CD4-positive, alpha-beta T cell (primary cell): Measurements from ENCODE around the gene CIZ1. TPM values are rescaled to one million over a fixed set of nuclear protein-coding genes. Genes with fewer than 3 reads are reported as not detected.
"Not testable (repeated sequence)": the region's sequence is repeated elsewhere in the genome, so short reads cannot be mapped to it uniquely, and the experiment has no call there.

ENCODE experiments used
- ATAC-seq: fragments of 200-7000 bp; cut with Tn5 transposase; one replicate; pipeline ENCODE4 v1.10.0; 2022; ENCODE audit warnings: mild to moderate bottlenecking; ENCODE audit not compliant: poor library complexity
- CTCF ChIA-PET: fragments of 350-600 bp; sonication (Branson Sonifier 250); formaldehyde crosslinking; loops from one replicate; lab custom pipeline; 2021; ENCODE audit warnings: antibody characterized with exemption, inconsistent platforms; lab: Charles Lee
- POLR2A ChIA-PET: fragments of 350-600 bp; sonication (Branson Sonifier 250); formaldehyde crosslinking; loops from one replicate; lab custom pipeline; 2021; ENCODE audit warnings: antibody characterized with exemption, inconsistent platforms; lab: Charles Lee
- DNase-seq, 14 experiments: peaks; one replicate each; pipeline ENCODE4 v3.0.0-alpha.2; 2013 to 2020; ENCODE audit warnings: mixed read lengths in 2 of 14
- H3K27ac ChIP-seq, 2 donors: one replicate each; pipeline versions ENCODE4 v1.5.1 to v1.7.0; 2013; ENCODE audit warnings: low read length in 2 of 2, low read depth in 1 of 2, mild to moderate bottlenecking in 1 of 2
- H3K27me3 ChIP-seq, 2 experiments: 1 replicate in 1 of 2; 2 replicates in 1 of 2; pipeline versions ENCODE4 v1.6.1 to v1.7.0; 2013; ENCODE audit warnings: low read length in 2 of 2, control low read depth in 1 of 2, mild to moderate bottlenecking in 1 of 2, moderate library complexity in 1 of 2; ENCODE audit not compliant: insufficient read depth in 2 of 2, control insufficient read depth in 1 of 2
- H3K36me3 ChIP-seq: one replicate; pipeline ENCODE4 v1.6.1; 2013; ENCODE audit warnings: low read length, control low read depth; ENCODE audit not compliant: insufficient read depth
- H3K4me1 ChIP-seq: one replicate; pipeline ENCODE4 v1.6.1; 2013; ENCODE audit warnings: low read length, control low read depth; ENCODE audit not compliant: insufficient read depth
- H3K4me3 ChIP-seq: one replicate; pipeline ENCODE4 v1.5.1; 2013; ENCODE audit warnings: mild to moderate bottlenecking, low read length, moderate library complexity
- H3K9me3 ChIP-seq, 2 experiments: 1 replicate in 1 of 2; 2 replicates in 1 of 2; pipeline versions ENCODE4 v1.6.1 to v1.7.0; 2013; ENCODE audit warnings: low read length in 2 of 2, mild to moderate bottlenecking in 2 of 2, control low read depth in 1 of 2, moderate library complexity in 1 of 2; ENCODE audit not compliant: control insufficient read depth in 1 of 2, insufficient read depth in 1 of 2
- H3K27ac Mint-ChIP-seq: one replicate; pipeline ENCODE4 v1.8.0; 2020; ENCODE audit warnings: mixed read lengths
- H3K27me3 Mint-ChIP-seq: one replicate; pipeline ENCODE4 v1.8.0; 2021; ENCODE audit warnings: mixed read lengths
- H3K36me3 Mint-ChIP-seq: one replicate; pipeline ENCODE4 v1.8.0; 2021; ENCODE audit warnings: low read depth, mixed read lengths
- H3K4me1 Mint-ChIP-seq: one replicate; pipeline ENCODE4 v1.8.0; 2021; ENCODE audit warnings: low read depth, mixed read lengths
- H3K4me3 Mint-ChIP-seq: one replicate; pipeline ENCODE4 v1.8.0; 2020; ENCODE audit warnings: mild to moderate bottlenecking, mixed read lengths
- H3K9me3 Mint-ChIP-seq: one replicate; pipeline ENCODE4 v1.8.0; 2020; ENCODE audit warnings: mixed read lengths
- CTCF ChIP-seq: fragments of 200-600 bp; IDR thresholded peaks from one replicate; pipeline ENCODE4 v1.8.0; 2022; ENCODE audit warnings: antibody characterized with exemption, mild to moderate bottlenecking
- intact Hi-C, 2 experiments: fragments of 100-400 bp; cut with DNase I in 1 of 2; cut with micrococcal nuclease in 1 of 2; formaldehyde crosslinking; loops; one replicate each; pipeline versions ENCODE4 v1.15.1 to v1.9.0; 2023 to 2025; cut with DNase I, micrococcal nuclease
- total RNA-seq, 174 experiments: library from RNA in 2 of 174; stranded (reverse) in 2 of 174; gene quantifications; one replicate each; pipeline ENCODE4 v1.2.3 and lab custom pipeline; 2021 to 2026

CIZ1 gene
- total RNA-seq, 2 experiments from 2014 or later = 106 to 107 TPM

- Histone ChIP-seq H3K36me3 (no peaks in the 10 kb centered on the region), H3K27ac (no peak overlapping the region), H3K27me3 (no peaks in the 10 kb centered on the region), H3K4me1 (no peaks in the 10 kb centered on the region), H3K4me3 (no peak overlapping the region), H3K9me3 (no peaks in the 10 kb centered on the region)
- Mint-ChIP-seq H3K27ac (no peak overlapping the region), H3K36me3 (no peaks in the 10 kb centered on the region), H3K4me1 (no peaks in the 10 kb centered on the region), H3K27me3 (no peaks in the 10 kb centered on the region), H3K4me3 (no peak overlapping the region), H3K9me3 (no peaks in the 10 kb centered on the region)
- ATAC-seq (no peak), DNase-seq (no peak)
- TF ChIP-seq CTCF = no peak
- ChIA-PET CTCF (no interaction called here), POLR2A (no interaction called here)
- intact Hi-C loops = no loop called here
These were observed 41.4 kb upstream of the CIZ1 start for GRCh38 chr9:128232528-128233428.

DNA sequence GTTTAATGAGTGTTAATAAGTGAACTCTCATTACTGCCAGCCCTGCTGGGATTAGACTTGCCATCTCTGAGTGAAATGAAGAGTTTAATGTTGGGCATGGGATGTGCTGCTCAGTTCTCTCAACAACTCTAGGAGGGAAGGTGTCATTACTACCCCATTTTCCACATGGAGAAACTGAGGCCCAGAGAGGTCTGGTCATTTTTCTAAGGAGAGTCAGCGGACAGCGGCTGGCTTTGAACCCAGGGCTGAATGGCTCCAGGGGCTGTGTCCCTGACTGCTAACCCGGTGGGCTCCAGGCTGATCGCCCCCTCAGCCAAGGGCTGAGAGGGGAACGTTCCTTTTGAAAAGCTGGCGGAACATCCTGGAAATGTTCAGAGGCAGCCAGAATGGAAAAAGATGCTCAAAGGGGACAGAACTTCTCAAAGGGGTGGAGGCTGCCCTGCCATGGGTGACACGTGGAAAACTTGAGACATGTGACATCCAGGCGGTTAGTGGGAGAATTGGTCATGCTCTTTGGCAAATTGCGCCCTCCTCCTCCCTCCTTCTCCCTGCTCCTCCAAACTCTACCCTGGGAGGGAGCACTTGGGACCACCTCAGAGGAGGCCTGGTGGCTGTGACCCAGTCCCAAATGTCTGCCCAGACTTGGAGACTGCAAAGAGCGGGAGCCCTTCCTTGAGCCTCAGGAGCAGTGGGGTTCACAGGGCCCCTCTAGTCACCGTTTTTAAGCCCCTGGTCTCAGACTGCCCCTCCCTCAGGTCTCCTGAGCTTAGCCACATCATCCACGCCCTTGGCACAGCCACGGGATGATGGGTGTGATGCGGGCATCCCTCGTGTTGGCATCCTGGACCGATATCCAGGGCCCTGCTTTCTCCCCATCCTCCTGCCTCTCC lies 40.5 kb upstream of the CIZ1 start:
- no peak overlapping the region for H3K4me3 ChIP-seq

GRCh38 chr9:128230897-128231296 lies 39.5 kb upstream of the CIZ1 start:
- intact Hi-C loops, H3K36me3 Mint-ChIP-seq, H3K4me1 ChIP-seq, DNase-seq, H3K27ac ChIP-seq, H3K36me3 ChIP-seq, CTCF ChIA-PET, POLR2A ChIA-PET, H3K27me3 Mint-ChIP-seq, H3K4me1 Mint-ChIP-seq, H3K9me3 ChIP-seq, H3K9me3 Mint-ChIP-seq, H3K27ac Mint-ChIP-seq, H3K4me3 Mint-ChIP-seq, H3K27me3 ChIP-seq, ATAC-seq, H3K4me3 ChIP-seq: not testable (repeated sequence)

More for the DNA sequence above, 40.5 kb upstream of the CIZ1 start:
- Mint-ChIP-seq H3K27me3 (no peaks in the 10 kb centered on the region), H3K9me3 (no peaks in the 10 kb centered on the region), H3K27ac (no peak overlapping the region), H3K4me1 (no peaks in the 10 kb centered on the region), H3K36me3 (no peaks in the 10 kb centered on the region), H3K4me3 (no peak overlapping the region)
- no peaks in the 10 kb centered on the region for H3K4me1 ChIP-seq
- CTCF ChIA-PET = no interaction called here
- H3K9me3 ChIP-seq = no peaks in the 10 kb centered on the region
- POLR2A ChIA-PET = no interaction called here
- no peak for ATAC-seq
- intact Hi-C loops = no loop called here
- DNase-seq = no peak
- H3K27ac ChIP-seq = no peak overlapping the region
- TF ChIP-seq CTCF = no peak
- H3K27me3 ChIP-seq = no peaks in the 10 kb centered on the region
- H3K36me3 ChIP-seq = no peaks in the 10 kb centered on the region
